Naive thymus-derived CD8-positive, alpha-beta T cell (primary cell): Measurements from ENCODE around the gene CMIP. TPM values are rescaled to one million over a fixed set of nuclear protein-coding genes. Genes with fewer than 3 reads are reported as not detected.

Experiments
- ATAC-seq, 2 donors: fragments of 150-1000 bp; cut with Tn5 transposase in 1 of 2; sonication (Bioruptor Pico), chemical (Tn5 transposase) in 1 of 2; 1 replicate in 1 of 2; 2 replicates in 1 of 2; pipeline ENCODE4 v1.10.0; 2021; ENCODE audit warnings: mild to moderate bottlenecking in 2 of 2, moderate library complexity in 2 of 2
- POLR2A ChIA-PET: fragments of 350-600 bp; sonication (Branson Sonifier 250); formaldehyde crosslinking; loops from one replicate; lab custom pipeline; 2021; ENCODE audit warnings: antibody characterized with exemption; lab: Charles Lee
- DNase-seq, 10 donors: peaks; one replicate each; pipeline versions ENCODE4 v3.0.0 to v3.0.0-alpha.2; 2020 to 2022
- H3K27ac Mint-ChIP-seq, 10 donors: one replicate each; pipeline ENCODE4 v1.8.0; 2020 to 2022; ENCODE audit warnings: mild to moderate bottlenecking in 10 of 10, mixed read lengths in 10 of 10, moderate library complexity in 4 of 10, inconsistent platforms in 1 of 10
- H3K27me3 Mint-ChIP-seq, 5 donors: one replicate each; pipeline ENCODE4 v1.8.0; 2021 to 2022; ENCODE audit warnings: mixed read lengths in 5 of 5
- H3K36me3 Mint-ChIP-seq, 3 donors: one replicate each; pipeline ENCODE4 v1.8.0; 2020 to 2022; ENCODE audit warnings: mixed read lengths in 3 of 3, mild to moderate bottlenecking in 2 of 3, inconsistent platforms in 1 of 3
- H3K4me1 Mint-ChIP-seq, 4 donors: one replicate each; pipeline ENCODE4 v1.8.0; 2021 to 2022; ENCODE audit warnings: mixed read lengths in 4 of 4
- H3K4me3 Mint-ChIP-seq, 10 donors: one replicate each; pipeline ENCODE4 v1.8.0; 2020 to 2022; ENCODE audit warnings: mild to moderate bottlenecking in 10 of 10, mixed read lengths in 10 of 10, moderate library complexity in 6 of 10, inconsistent platforms in 1 of 10
- H3K9me3 Mint-ChIP-seq, 9 donors: one replicate each; pipeline ENCODE4 v1.8.0; 2020 to 2022; ENCODE audit warnings: mixed read lengths in 9 of 9, mild to moderate bottlenecking in 3 of 9, inconsistent platforms in 1 of 9, moderate library complexity in 1 of 9
- polyA plus RNA-seq, 3 donors: library from polyadenylated mRNA; unstranded; fragments of 300-500 nt; fragmentation: Illumina TruSeq; gene quantifications; one replicate each; pipeline ENCODE4 v1.2.3, GENCODE V29; 2021
- total RNA-seq, 8 experiments: library from RNA in 2 of 8; stranded (reverse) in 2 of 8; gene quantifications; one replicate each; pipeline ENCODE4 v1.2.3 and lab custom pipeline; 2021 to 2026

Gene CMIP
- total and polyA plus RNA-seq, 5 experiments from 2014 or later = 0.31 to 41.5 (median 1.3) TPM

DNA sequence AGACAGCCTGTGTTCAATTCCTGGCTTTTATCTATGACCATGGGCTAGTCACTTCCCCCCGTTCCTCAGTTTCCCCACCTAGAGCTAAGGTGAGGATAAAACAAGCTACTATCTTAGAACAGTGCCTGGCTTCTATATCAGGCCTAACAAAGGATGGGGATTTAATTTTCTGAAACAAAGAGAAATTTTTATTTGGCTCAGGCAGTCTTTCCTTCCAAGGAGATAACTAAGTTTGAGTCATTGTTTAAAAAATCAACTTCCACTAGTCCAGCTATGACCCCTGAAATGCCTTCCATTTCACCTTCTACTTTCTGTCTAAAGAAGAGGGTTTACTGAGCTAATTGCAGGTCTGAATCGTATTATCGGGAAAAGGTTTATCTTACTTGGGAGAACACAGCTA, 99.0 kb downstream of the CMIP start:
- POLR2A ChIA-PET = no interaction called here
- H3K9me3 Mint-ChIP-seq = no peaks in the 10 kb centered on the region
- H3K36me3 Mint-ChIP-seq = no peaks in the 10 kb centered on the region
- no peak for ATAC-seq
- no peak for DNase-seq
- H3K27ac Mint-ChIP-seq = peak overlapping the region in 4 of 10 donors; percentile 24 to 81 (median 37)
- peaks cover 31 to 71% (median 63%) of the 10 kb centered on the region in 4 donors for H3K4me1 Mint-ChIP-seq
- no peaks in the 10 kb centered on the region for H3K27me3 Mint-ChIP-seq
- H3K4me3 Mint-ChIP-seq = peak overlapping the region in 3 of 10 donors; percentile 22 to 36 (median 30)

GRCh38 chr16:81544261-81544660, 99.7 kb downstream of the CMIP start:
- peak overlapping the region in 7 of 10 donors; percentile 3 to 50 (median 31) for H3K27ac Mint-ChIP-seq
- peak overlapping the region in 1 of 10 donors; percentile 0 for H3K4me3 Mint-ChIP-seq
- DNase-seq (peak in 1 of 10 donors; percentile 12), ATAC-seq (no peak)
- H3K4me1 Mint-ChIP-seq = peaks cover 33 to 76% (median 68%) of the 10 kb centered on the region in 4 donors
- H3K36me3 Mint-ChIP-seq = no peaks in the 10 kb centered on the region
- H3K27me3 Mint-ChIP-seq = no peaks in the 10 kb centered on the region
- no peaks in the 10 kb centered on the region for H3K9me3 Mint-ChIP-seq
- POLR2A ChIA-PET = no interaction called here

DNA sequence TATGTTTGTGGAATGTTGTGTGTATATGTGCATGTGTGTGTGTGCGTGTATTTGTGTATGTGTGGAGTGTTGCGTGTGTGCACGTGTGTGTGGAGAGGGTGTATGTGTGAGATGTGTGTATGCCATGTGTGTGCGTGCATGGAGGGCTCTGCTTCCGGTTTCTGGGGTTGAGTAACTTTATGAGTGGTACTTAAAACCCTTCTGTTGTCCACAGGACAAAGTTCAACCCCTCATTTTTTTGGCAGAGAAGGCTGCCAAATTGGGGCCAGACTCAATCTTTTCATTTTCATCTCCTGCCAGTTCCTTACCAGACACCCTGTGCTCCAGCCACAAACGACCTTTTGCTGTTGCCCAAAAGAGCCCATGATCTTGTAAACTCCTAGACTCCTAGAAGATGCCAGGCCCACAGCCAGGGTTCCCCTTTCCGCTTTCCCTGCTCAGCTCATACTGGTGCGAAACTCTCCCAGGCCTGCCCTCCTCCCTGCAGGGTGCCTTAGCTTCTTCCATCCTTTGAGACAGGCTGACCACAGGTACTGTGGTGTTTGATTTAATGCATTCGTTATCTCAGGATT, 100.2 kb downstream of the CMIP start:
- DNase-seq = no peak
- POLR2A ChIA-PET = no interaction called here
- peak overlapping the region in 2 of 10 donors; percentile 0 to 30 for H3K4me3 Mint-ChIP-seq
- ATAC-seq = no peak
- no peaks in the 10 kb centered on the region for H3K9me3 Mint-ChIP-seq
- no peaks in the 10 kb centered on the region for H3K27me3 Mint-ChIP-seq
- peak overlapping the region in 6 of 10 donors; percentile 3 to 53 (median 36) for H3K27ac Mint-ChIP-seq
- no peaks in the 10 kb centered on the region for H3K36me3 Mint-ChIP-seq
- peaks cover 33 to 75% (median 68%) of the 10 kb centered on the region in 4 donors for H3K4me1 Mint-ChIP-seq

DNA sequence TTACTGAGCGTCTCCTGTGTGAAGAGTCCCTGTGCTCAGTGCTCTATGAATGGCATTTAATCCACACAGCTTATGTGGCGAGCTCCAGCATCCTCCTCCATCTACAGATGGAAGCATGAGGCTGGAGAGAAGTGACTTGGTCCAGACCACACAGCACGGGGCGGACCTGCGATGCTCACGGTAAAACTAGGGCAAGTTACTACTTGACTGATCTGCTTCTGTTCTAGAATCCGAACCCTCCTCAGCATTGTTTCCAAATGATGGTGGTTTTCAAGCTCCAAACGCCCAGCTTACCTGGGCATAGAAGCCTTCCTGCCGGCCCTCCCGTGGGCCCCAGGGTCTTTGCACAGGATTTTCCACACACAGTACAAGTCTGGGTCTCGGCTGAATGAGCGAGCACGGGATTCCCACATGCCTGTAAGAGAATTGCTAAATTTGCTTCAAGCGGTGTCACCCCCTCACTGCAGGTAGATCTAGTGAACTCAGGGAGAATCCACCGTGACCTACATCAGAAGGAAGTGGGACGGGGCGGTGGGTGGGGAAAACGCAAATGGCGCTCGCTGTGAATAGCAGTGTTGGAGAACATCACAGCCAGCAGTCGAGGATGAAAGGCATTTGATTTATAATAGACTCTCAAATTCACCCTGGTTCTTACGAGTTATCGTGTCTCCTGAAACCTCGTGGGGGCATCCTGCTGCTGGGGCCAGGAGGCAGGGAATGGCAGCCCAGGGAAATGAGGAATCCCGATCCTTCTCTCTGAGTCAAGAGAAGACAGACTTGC, 101.1 kb downstream of the CMIP start:
- no peak for DNase-seq
- peak overlapping the region in 6 of 10 donors; percentile 4 to 65 (median 21) for H3K27ac Mint-ChIP-seq
- ATAC-seq = no peak

GRCh38 chr16:81546781-81547180, 102.2 kb downstream of the CMIP start:
- no peak for ATAC-seq
- H3K27ac Mint-ChIP-seq = peak overlapping the region in 3 of 10 donors; percentile 14 to 73 (median 21)
- peaks cover 0 to 2% (median 0%) of the 10 kb centered on the region in 3 donors for H3K36me3 Mint-ChIP-seq
- peaks cover 40 to 80% (median 76%) of the 10 kb centered on the region in 4 donors for H3K4me1 Mint-ChIP-seq
- no peak for DNase-seq
- peak overlapping the region in 1 of 10 donors; percentile 30 for H3K4me3 Mint-ChIP-seq
- no peaks in the 10 kb centered on the region for H3K9me3 Mint-ChIP-seq
- POLR2A ChIA-PET = no interaction called here
- no peaks in the 10 kb centered on the region for H3K27me3 Mint-ChIP-seq

More for the DNA sequence above, 101.1 kb downstream of the CMIP start:
- no peaks in the 10 kb centered on the region for H3K9me3 Mint-ChIP-seq
- peaks cover 34 to 76% (median 70%) of the 10 kb centered on the region in 4 donors for H3K4me1 Mint-ChIP-seq
- H3K27me3 Mint-ChIP-seq = no peaks in the 10 kb centered on the region
- POLR2A ChIA-PET = no interaction called here
- no peak overlapping the region for H3K4me3 Mint-ChIP-seq
- H3K36me3 Mint-ChIP-seq = no peaks in the 10 kb centered on the region

- DNase-seq = no peak
- POLR2A ChIA-PET = interaction anchor here (0.6 kb wide), 1 partner anchor 54 kb away, joined by 3 read pairs; no protein-coding TSS in a partner anchor
- Mint-ChIP-seq H3K9me3 (no peaks in the 10 kb centered on the region), H3K27ac (peak overlapping the region in 3 of 10 donors; percentile 14 to 73 (median 21)), H3K4me1 (peaks cover 39 to 80% (median 76%) of the 10 kb centered on the region in 4 donors), H3K4me3 (peak overlapping the region in 1 of 10 donors; percentile 30), H3K36me3 (peaks cover 0 to 2% (median 0%) of the 10 kb centered on the region in 3 donors), H3K27me3 (no peaks in the 10 kb centered on the region)
- ATAC-seq = no peak
Measured at GRCh38 chr16:81547194-81547938, 102.8 kb downstream of the CMIP start.

DNA sequence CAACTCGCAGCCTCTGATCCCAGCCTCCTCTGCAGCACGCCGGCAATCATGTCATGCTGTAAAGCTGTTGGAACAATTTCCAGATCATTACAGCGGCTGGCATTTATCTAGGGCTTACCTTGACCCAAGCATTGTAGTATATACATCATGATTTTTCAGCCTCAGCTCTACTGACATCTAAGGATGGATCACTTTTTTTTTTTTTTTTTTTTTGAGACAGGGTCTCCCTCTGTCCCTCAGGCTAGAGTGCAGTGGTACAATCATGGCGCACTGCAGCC, 103.3 kb downstream of the CMIP start:
- no peak for ATAC-seq

GRCh38 chr16:81548551-81548875, 103.9 kb downstream of the CMIP start:
- POLR2A ChIA-PET = interaction anchor here (0.9 kb wide), 1 partner anchor 35 kb away, joined by 3 read pairs; no protein-coding TSS in a partner anchor
- Mint-ChIP-seq H3K4me1 (peaks cover 34 to 79% (median 75%) of the 10 kb centered on the region in 4 donors), H3K36me3 (peaks cover 0 to 2% (median 0%) of the 10 kb centered on the region in 3 donors), H3K4me3 (no peak overlapping the region), H3K27me3 (no peaks in the 10 kb centered on the region), H3K9me3 (no peaks in the 10 kb centered on the region), H3K27ac (peak overlapping the region in 1 of 10 donors; percentile 5)
- ATAC-seq (no peak), DNase-seq (no peak)

More for the DNA sequence above, 103.3 kb downstream of the CMIP start:
- Mint-ChIP-seq H3K4me3 (no peak overlapping the region), H3K27me3 (no peaks in the 10 kb centered on the region), H3K27ac (peak overlapping the region in 1 of 10 donors; percentile 66), H3K4me1 (peaks cover 40 to 80% (median 75%) of the 10 kb centered on the region in 4 donors), H3K9me3 (no peaks in the 10 kb centered on the region), H3K36me3 (peaks cover 0 to 2% (median 0%) of the 10 kb centered on the region in 3 donors)
- no peak for DNase-seq
- POLR2A ChIA-PET = interaction anchor here (0.6 to 0.9 kb wide), 2 partner anchors 34 to 55 kb away, joined by 3 read pairs; no protein-coding TSS in a partner anchor

DNA sequence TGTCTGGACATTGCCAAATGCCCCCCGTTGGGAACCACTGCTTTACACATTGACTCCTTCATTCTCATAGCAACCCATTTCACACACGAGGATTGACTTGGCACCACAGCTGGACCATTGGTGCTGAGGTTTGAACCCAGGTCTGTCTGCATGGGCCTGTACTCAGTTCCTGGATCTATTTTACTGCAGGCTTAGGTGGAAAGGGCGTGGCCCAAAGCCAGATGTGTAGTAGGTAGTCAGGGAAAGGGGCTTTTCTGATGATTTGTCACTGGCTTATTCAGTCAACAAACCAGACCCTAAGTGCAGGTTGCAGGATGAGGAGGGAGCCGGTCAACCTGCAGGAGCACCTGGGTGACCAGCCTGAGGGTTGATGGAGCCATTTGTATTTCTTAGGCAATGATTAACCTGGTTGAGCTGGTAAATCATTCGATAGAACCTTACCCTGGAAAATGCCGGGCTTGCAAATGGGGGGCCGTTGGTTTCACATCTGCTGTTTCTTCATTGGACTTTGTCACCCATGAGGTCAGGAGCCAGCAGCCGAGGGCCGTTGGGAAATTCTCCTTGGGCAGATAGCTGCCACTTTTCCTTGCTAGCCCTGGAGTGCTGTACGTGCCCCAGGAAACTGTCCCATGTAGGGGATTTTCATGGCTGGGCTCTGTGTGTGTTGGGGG, 104.4 kb downstream of the CMIP start:
- Mint-ChIP-seq H3K27ac (peak overlapping the region in 3 of 10 donors; percentile 10 to 62 (median 57)), H3K27me3 (no peaks in the 10 kb centered on the region)

DNA sequence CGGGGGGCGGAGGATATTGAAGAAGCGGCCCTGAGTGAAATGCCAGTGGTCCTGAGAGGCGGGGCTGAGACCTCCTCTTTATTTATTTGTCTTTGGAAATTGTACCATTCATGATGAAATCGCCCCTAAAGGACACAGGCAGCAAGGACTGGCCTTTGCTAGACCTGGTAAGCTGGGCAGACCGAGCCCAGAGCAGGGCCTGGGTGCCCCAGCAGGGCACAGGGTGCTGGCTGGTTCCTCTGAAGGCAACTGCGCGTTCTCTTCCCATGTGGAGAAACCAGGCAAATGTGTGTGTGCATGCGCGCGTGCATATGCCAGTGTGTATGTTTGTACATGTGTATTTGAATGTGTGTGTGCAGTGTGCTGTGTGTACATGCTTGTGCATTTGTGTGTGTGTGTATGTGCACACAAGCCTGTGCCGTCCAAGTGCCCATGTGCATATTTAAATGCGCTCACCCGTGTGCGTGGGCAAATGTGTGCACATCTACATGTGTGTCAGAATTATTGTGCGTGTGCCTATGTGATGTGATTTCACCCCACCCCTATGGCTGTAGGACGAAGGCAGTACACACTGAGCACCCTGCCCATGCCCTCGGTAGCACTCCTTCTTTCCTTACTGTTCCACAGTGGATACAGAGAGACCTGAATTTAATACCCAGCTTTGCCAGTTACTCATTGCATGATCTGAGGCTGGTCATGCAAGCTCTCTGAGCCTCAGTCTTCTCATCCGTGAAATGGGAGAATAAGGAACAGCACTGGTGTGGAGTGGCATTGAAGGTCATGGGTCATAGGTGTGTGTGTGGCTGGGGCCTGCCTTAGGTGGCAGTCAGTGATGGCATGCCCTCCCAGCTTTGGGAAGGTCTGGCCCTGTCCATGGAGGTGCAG, 105.2 kb downstream of the CMIP start:
- Mint-ChIP-seq H3K36me3 (peaks cover 0 to 2% (median 0%) of the 10 kb centered on the region in 3 donors), H3K27ac (peak overlapping the region in 3 of 10 donors; percentile 36 to 62 (median 46)), H3K4me1 (peaks cover 33 to 80% (median 73%) of the 10 kb centered on the region in 4 donors), H3K4me3 (no peak overlapping the region), H3K9me3 (no peaks in the 10 kb centered on the region), H3K27me3 (no peaks in the 10 kb centered on the region)
- ATAC-seq = no peak
- no peak for DNase-seq
- POLR2A ChIA-PET = no interaction called here

More for the DNA sequence above, 104.4 kb downstream of the CMIP start:
- Mint-ChIP-seq H3K36me3 (peaks cover 0 to 2% (median 0%) of the 10 kb centered on the region in 3 donors), H3K9me3 (no peaks in the 10 kb centered on the region), H3K4me1 (peaks cover 31 to 79% (median 74%) of the 10 kb centered on the region in 4 donors), H3K4me3 (no peak overlapping the region)
- no peak for DNase-seq
- no peak for ATAC-seq
- POLR2A ChIA-PET = no interaction called here

- peak overlapping the region in 3 of 10 donors; percentile 11 to 65 (median 46) for H3K27ac Mint-ChIP-seq
- no peak for ATAC-seq
- peaks cover 0 to 2% (median 0%) of the 10 kb centered on the region in 3 donors for H3K36me3 Mint-ChIP-seq
- no peaks in the 10 kb centered on the region for H3K9me3 Mint-ChIP-seq
- DNase-seq = no peak
- H3K27me3 Mint-ChIP-seq = no peaks in the 10 kb centered on the region
- no peak overlapping the region for H3K4me3 Mint-ChIP-seq
- POLR2A ChIA-PET = no interaction called here
- H3K4me1 Mint-ChIP-seq = peaks cover 28 to 74% (median 66%) of the 10 kb centered on the region in 4 donors
Measured at GRCh38 chr16:81550432-81550808, 105.8 kb downstream of the CMIP start.
